ENCODE results near the gene OR5K4.

OR5K4 gene, protein sequence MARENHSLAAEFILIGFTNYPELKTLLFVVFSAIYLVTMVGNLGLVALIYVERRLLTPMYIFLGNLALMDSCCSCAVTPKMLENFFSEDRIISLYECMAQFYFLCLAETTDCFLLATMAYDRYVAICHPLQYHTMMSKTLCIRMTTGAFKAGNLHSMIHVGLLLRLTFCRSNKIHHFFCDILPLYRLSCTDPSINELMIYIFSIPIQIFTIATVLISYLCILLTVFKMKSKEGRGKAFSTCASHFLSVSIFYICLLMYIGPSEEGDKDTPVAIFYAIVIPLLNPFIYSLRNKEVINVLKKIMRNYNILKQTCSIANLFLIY

DNA sequence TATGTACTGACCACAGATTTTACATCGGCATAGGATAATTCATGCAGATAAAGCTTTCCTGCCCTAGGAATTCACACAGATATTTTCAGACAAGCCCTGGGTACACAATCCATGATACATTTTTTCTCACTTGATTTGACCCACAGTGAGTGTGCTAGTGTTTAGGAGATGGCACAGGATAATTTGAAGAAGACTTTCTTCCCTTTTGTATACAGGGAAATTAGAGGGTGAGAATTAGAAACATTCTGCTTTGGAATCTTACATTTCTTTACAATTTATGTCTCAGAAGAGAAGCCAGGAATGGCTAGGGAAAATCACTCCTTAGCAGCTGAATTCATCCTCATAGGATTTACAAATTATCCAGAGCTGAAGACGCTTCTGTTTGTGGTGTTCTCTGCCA lies at the start of gene OR5K4:
Gene OR5K4, plus strand, starts transcription at position 301 of the 400 bp plus-strand sequence. Its CDS starts 0 bp downstream, at position 301.
- no peak for DNase-seq

- no peak for DNase-seq
These were observed 31.6 kb upstream of the OR5K4 start for GRCh38 chr3:98322101-98322500.

DNA sequence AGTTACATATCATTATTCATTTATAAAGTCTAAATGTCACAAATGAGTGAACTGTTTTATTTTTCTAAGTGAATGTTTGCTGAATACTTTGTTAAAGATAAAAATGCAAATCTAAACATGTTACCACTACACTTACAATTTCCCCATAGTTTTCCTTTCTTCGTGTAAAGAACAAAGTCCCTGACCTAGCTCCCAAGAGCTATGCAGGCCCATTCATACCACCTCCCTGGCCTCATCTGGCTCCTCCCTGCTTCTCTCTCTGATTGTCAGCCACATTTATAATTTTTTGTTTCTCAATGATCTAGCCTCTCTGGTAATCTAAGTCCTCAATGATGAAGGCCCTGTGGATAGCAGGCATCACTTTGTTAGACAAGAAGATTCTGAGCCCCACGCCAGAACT lies 31.0 kb upstream of the OR5K4 start:
- DNase-seq = no peak

DNA sequence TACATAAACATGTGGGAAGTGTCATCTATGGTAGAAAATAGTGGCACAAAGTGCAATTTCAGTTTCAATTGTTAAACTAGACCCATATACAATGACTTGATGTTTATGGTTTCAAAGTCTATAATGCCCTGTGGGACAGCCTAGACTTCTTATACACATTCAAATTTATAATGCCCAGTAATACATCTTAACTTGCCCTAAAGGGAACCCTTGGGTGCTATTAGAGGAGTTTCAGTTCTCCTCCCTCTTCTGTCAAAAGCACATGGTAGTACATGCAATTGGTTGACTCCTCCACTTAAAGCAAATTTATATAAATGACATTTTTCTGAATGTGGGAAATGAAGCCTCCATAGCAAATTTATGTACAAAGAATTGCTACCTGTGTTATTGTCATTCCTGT lies 30.2 kb upstream of the OR5K4 start:
- DNase-seq = no peak

- DNase-seq = no peak
These were observed 28.6 kb upstream of the OR5K4 start for GRCh38 chr3:98325055-98325454.

GRCh38 chr3:98326105-98326893 lies 27.4 kb upstream of the OR5K4 start:
- no peak for DNase-seq

- DNase-seq = no peak
These were observed 26.7 kb upstream of the OR5K4 start for GRCh38 chr3:98326945-98327344.

- no peak for DNase-seq
These were observed 24.7 kb upstream of the OR5K4 start for GRCh38 chr3:98328933-98329332.

DNA sequence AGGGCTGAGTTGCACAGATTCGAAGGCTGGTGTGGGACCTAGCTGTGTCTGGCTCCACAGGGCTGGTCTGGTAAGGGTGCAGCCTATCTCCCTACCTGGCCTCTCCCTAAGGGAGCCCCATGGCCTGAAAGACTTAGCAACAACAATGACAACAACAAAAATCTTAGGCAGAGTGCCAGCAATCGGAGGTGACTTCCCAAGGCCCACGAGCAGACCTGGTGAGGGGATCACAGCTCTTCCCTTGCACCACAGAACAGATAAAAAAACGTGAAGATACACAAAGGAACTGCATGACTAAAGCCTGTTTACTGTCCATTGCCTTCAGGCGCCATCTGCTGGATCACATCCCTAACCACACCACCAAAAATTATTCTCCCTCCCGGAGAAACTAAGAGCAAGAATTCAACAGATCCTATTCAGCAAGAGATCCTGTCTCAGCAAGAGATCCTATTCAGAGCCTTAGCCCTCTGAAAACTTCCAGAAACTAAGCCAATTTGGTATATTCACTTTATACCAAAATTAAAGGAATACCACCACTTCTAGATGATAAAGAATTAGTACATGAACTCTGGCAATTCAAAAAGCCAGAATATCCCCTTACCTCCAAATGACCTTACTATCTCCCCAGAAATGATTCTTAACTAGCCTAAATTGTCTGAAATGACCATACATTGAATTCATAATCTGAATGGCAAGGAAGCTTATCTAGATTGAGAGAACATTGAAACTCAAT lies 24.1 kb upstream of the OR5K4 start:
- DNase-seq = no peak

- DNase-seq = no peak
These were observed 22.3 kb upstream of the OR5K4 start for GRCh38 chr3:98331329-98331728.

DNA sequence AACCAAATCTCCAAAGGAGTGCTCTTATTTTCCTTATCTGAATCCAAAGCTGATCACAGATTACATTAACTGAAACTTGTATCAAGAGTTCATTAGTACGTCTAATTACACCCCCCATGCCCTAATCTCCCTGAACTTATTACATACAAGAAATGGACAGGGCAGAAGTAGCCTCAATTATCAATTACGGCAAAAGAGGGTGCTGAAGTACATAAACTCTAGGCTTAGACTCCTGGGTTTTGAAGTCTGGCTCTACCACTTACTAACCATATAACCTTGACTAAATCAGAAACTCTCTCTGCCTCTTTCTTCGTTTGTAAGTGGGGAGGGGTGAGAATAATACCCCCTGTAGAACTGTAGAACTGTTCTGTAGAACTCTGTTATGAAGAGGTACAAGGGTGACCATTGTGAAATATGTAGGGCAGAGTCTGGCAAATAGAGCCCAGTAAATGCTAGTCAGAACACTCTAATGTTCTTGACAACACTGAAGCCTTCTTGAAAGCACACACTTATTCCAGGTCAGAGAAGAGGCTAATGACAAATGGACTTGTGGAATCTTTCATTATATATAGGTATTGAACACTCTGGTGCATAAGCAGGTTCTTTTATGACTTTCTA lies 19.6 kb upstream of the OR5K4 start:
- DNase-seq = no peak

GRCh38 chr3:98339031-98339430 lies 14.6 kb upstream of the OR5K4 start:
- no peak for DNase-seq

DNA sequence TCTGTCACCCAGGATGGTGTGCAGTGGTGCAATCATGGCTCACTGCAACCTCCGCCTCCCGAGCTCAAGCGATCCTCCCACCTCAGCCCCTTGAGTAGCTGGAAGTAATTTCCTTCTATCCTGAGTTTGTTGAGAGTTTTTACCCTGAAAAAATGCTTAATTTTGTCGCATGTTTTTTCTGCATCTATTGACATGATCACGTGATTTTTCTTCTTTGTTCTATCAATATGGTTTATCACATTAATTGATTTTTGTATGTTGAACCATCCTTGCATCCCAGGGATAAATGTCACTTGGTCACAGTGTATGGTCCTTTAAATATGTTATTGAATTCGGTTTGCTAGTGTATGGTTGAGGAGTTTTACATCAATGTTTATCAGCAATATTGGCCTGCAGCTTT lies 11.9 kb upstream of the OR5K4 start:
- no peak for DNase-seq

DNA sequence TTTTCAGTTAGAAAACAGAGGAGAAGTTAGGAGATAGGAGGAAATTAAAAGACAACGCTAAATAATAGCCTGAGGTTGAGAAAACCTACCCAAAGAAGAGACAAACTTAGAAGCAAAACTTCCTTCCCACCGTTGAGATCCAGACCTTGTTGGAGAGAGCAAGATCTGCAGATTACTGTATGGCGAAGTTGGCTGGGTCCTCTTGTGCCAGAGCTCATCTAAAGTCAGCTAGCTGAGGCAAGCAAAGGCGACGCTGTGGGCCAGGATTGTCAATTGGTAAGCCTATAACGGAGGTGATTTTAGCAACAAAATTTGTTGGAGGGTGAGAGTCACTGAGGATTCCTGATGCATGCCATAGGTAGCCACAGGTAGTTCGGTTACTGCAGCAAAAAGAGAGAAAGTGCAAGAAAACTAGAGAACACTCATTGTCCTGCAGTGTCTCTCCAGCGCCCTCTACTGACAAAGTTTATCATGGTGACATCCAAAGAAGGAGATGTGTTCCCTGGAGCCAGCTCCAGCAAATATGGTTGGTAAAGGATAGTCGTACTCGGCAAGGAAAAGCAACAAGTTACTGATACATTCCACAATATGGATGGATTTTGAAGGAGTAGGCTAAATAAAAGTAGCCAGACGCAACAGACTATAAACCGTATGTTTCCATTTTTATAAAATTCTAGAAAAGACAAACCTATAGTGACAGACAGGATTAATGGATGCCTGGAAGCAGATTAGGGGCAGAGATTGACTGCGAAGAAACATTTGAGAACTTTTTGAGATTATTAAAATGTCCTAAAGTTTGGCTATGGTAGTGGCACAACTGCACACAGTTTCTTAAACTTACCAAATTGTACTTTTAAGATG lies 9.8 kb upstream of the OR5K4 start:
- no peak for DNase-seq

GRCh38 chr3:98350082-98350481 lies 3.6 kb upstream of the OR5K4 start:
- DNase-seq = no peak

DNA sequence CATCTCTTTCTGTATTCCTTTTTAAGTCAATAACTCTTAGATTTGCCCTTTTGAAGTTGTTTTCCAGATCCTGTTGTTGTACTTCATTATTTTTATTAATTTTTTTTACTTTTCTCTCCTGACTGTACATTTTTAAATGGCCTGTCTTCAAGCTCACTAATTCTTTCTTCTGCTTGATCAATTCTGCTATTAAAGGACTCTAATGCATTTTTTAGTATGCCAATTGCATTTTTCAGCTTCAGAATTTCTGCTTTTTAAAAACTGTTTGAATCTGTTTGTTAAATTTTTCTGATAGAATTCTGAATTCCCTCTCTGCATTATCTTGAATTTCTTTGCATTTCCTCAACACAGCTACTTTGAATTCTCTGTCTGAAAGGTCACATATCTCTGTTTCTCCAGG lies 5.6 kb downstream of the OR5K4 start:
- DNase-seq = no peak

DNA sequence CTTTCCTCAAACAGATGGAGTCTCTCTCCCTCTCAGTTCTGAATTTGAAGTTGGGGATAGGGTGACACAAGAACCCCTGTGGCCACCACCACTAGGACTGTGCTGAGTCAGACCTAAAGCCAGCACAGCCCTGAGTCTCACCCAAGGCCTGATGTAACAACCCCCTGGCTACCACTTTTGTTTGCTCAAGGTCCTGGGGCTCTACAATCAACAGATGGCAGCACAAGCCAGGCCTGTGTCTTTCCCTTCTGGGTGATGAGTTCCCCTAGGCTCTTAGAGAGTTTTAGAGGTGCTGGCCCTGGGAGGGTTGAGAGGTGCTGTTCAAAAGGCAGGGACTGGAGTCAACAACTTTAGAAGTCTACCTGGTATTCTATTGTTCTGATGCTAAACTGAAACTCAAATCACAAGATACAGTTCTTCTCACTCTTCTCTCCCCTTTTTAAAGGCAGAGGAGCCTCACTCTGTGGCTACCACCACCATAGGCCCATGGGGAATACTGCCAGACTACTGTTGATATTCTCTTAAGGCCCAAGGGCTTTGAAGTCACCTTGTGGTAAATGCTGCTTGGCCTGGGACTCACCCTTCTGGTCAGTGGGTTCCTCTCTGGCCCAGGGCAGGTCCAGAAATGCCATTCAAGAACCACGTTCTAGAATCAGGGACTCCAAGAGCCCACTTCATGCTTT lies 6.5 kb downstream of the OR5K4 start:
- DNase-seq = no peak

DNA sequence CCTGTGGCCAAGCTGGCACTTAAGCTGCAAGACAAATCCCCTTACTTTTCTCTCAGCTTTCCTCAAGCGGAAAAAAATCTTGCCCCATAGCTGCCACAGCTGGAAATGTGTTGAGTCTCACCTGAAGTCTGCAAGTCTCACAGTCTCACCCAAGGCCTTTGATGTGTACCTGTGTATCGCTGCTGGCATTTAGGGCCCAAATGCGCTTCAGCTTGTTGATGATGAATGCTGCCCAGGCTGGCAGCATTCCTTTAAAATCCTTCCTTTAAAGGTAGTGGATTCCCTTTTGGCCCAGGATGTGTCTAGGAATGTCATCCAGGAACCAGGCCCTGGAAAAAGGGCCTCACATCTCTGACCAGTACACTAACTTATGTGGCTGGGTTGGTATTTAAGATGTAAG lies 7.0 kb downstream of the OR5K4 start:
- DNase-seq = no peak

GRCh38 chr3:98361289-98361688 lies 7.6 kb downstream of the OR5K4 start:
- DNase-seq = no peak

GRCh38 chr3:98367464-98368246 lies 14.0 kb downstream of the OR5K4 start:
- no peak for DNase-seq

- DNase-seq = no peak
These were observed 17.5 kb downstream of the OR5K4 start for GRCh38 chr3:98371186-98371585.
